Dendritic cell treated with granulocyte-macrophage colony-stimulating factor and Interleukin-4, amounts not matched to agents 40 ng/mL and 50 ng/mL, for 4 days (primary cell): Measurements from ENCODE around the gene LMNTD2.

Experiments used
- H3K27ac Mint-ChIP-seq: one replicate; pipeline ENCODE4 v1.8.0; 2022; ENCODE audit warnings: mild to moderate bottlenecking, mixed read lengths
- H3K27me3 Mint-ChIP-seq: one replicate; pipeline ENCODE4 v1.8.0; 2022; ENCODE audit warnings: mild to moderate bottlenecking, mixed read lengths
- H3K36me3 Mint-ChIP-seq: one replicate; pipeline ENCODE4 v1.8.0; 2022; ENCODE audit warnings: low read depth, mixed read lengths
- H3K4me1 Mint-ChIP-seq: one replicate; pipeline ENCODE4 v1.8.0; 2022; ENCODE audit warnings: low read depth, mixed read lengths
- H3K4me3 Mint-ChIP-seq: one replicate; pipeline ENCODE4 v1.8.0; 2022; ENCODE audit warnings: mild to moderate bottlenecking, moderate library complexity, mixed read lengths
- H3K9me3 Mint-ChIP-seq: one replicate; pipeline ENCODE4 v1.8.0; 2022; ENCODE audit warnings: mixed read lengths
- intact Hi-C: fragments of 100-400 bp; cut with micrococcal nuclease; formaldehyde crosslinking; loops from one replicate; pipeline ENCODE4 v1.15.0; 2022

LMNTD2 gene

GRCh38 chr11:567629-568292, 7.2 kb upstream of the LMNTD2 start:
- intact Hi-C loops, result no loop called here
- peaks cover 17% of the 10 kb centered on the region for H3K4me1 Mint-ChIP-seq

GRCh38 chr11:567011-567628, 6.6 kb upstream of the LMNTD2 start:
- intact Hi-C loops, result no loop called here
- Mint-ChIP-seq H3K36me3 (peaks cover 40% of the 10 kb centered on the region), H3K27me3 (peaks cover 36% of the 10 kb centered on the region), H3K4me1 (peaks cover 17% of the 10 kb centered on the region), H3K9me3 (no peaks in the 10 kb centered on the region), H3K4me3 (peak overlapping the region; percentile 74), H3K27ac (no peak overlapping the region)

More at GRCh38 chr11:567629-568292, 7.2 kb upstream of the LMNTD2 start:
- Mint-ChIP-seq H3K27ac (no peak overlapping the region), H3K27me3 (peaks cover 42% of the 10 kb centered on the region), H3K9me3 (no peaks in the 10 kb centered on the region), H3K4me3 (peak overlapping the region; percentile 74), H3K36me3 (peaks cover 35% of the 10 kb centered on the region)

- Mint-ChIP-seq H3K4me3 (no peak overlapping the region), H3K27ac (no peak overlapping the region), H3K36me3 (peaks cover 40% of the 10 kb centered on the region), H3K27me3 (peaks cover 30% of the 10 kb centered on the region), H3K9me3 (no peaks in the 10 kb centered on the region), H3K4me1 (peaks cover 24% of the 10 kb centered on the region)
- intact Hi-C loops, result no loop called here
Observed at GRCh38 chr11:565921-566509, 5.5 kb upstream of the LMNTD2 start.

GRCh38 chr11:563812-564578, 3.5 kb upstream of the LMNTD2 start:
- peaks cover 22% of the 10 kb centered on the region for H3K27me3 Mint-ChIP-seq
- H3K4me3 Mint-ChIP-seq, result no peak overlapping the region

GRCh38 chr11:563066-563811, 2.7 kb upstream of the LMNTD2 start:
- intact Hi-C loops, result no loop called here
- Mint-ChIP-seq H3K27ac (no peak overlapping the region), H3K36me3 (peaks cover 40% of the 10 kb centered on the region), H3K9me3 (no peaks in the 10 kb centered on the region), H3K27me3 (peaks cover 29% of the 10 kb centered on the region), H3K4me1 (peaks cover 34% of the 10 kb centered on the region), H3K4me3 (no peak overlapping the region)

More at GRCh38 chr11:563812-564578, 3.5 kb upstream of the LMNTD2 start:
- Mint-ChIP-seq H3K36me3 (peaks cover 40% of the 10 kb centered on the region), H3K4me1 (peaks cover 34% of the 10 kb centered on the region), H3K9me3 (no peaks in the 10 kb centered on the region), H3K27ac (no peak overlapping the region)
- intact Hi-C loops, result no loop called here

- intact Hi-C loops, result no loop called here
- Mint-ChIP-seq H3K9me3 (no peaks in the 10 kb centered on the region), H3K4me3 (peak overlapping the region; percentile 78), H3K4me1 (peaks cover 34% of the 10 kb centered on the region), H3K27me3 (peaks cover 32% of the 10 kb centered on the region), H3K27ac (no peak overlapping the region), H3K36me3 (peaks cover 34% of the 10 kb centered on the region)
Observed at GRCh38 chr11:562046-562645, 1.6 kb upstream of the LMNTD2 start.

GRCh38 chr11:561148-562003, 838 bp upstream of the LMNTD2 start:
- intact Hi-C loops, result no loop called here
- peaks cover 36% of the 10 kb centered on the region for H3K27me3 Mint-ChIP-seq
- H3K27ac Mint-ChIP-seq, result peak overlapping the region; percentile 49
- H3K4me3 Mint-ChIP-seq, result peak overlapping the region; percentile 78
- H3K36me3 Mint-ChIP-seq, result peaks cover 27% of the 10 kb centered on the region
- no peaks in the 10 kb centered on the region for H3K9me3 Mint-ChIP-seq
- H3K4me1 Mint-ChIP-seq, result peaks cover 36% of the 10 kb centered on the region

GRCh38 chr11:559712-560304, 730 bp downstream of the LMNTD2 start:
- intact Hi-C loops, result loop anchor here (5.0 kb wide), 1 partner anchor 162 kb away; no protein-coding TSS in a partner anchor
- peak overlapping the region; percentile 62 for H3K27ac Mint-ChIP-seq
- H3K27me3 Mint-ChIP-seq, result peaks cover 47% of the 10 kb centered on the region
- peaks cover 25% of the 10 kb centered on the region for H3K36me3 Mint-ChIP-seq
- H3K4me3 Mint-ChIP-seq, result peak overlapping the region; percentile 78
- peaks cover 39% of the 10 kb centered on the region for H3K4me1 Mint-ChIP-seq
- no peaks in the 10 kb centered on the region for H3K9me3 Mint-ChIP-seq

GRCh38 chr11:559020-559620, 1.4 kb downstream of the LMNTD2 start:
- intact Hi-C loops, result loop anchor here (5.0 kb wide), 1 partner anchor 163 kb away; no protein-coding TSS in a partner anchor
- H3K36me3 Mint-ChIP-seq, result peaks cover 18% of the 10 kb centered on the region
- H3K27me3 Mint-ChIP-seq, result peaks cover 53% of the 10 kb centered on the region
- no peak overlapping the region for H3K27ac Mint-ChIP-seq
- H3K9me3 Mint-ChIP-seq, result no peaks in the 10 kb centered on the region
- peaks cover 34% of the 10 kb centered on the region for H3K4me1 Mint-ChIP-seq
- H3K4me3 Mint-ChIP-seq, result no peak overlapping the region

- intact Hi-C loops, result loop anchor here (5.0 kb wide), 1 partner anchor 164 kb away; no protein-coding TSS in a partner anchor
- Mint-ChIP-seq H3K4me3 (no peak overlapping the region), H3K9me3 (no peaks in the 10 kb centered on the region), H3K36me3 (peaks cover 12% of the 10 kb centered on the region), H3K4me1 (peaks cover 30% of the 10 kb centered on the region), H3K27me3 (peaks cover 59% of the 10 kb centered on the region), H3K27ac (no peak overlapping the region)
Observed at GRCh38 chr11:558503-558902, 2.0 kb downstream of the LMNTD2 start.

GRCh38 chr11:557328-558132, 3.0 kb downstream of the LMNTD2 start:
- H3K36me3 Mint-ChIP-seq, result peaks cover 2% of the 10 kb centered on the region
- H3K9me3 Mint-ChIP-seq, result no peaks in the 10 kb centered on the region
- H3K4me3 Mint-ChIP-seq, result no peak overlapping the region
- intact Hi-C loops, result loop anchor here (5.0 kb wide), 1 partner anchor 165 kb away; no protein-coding TSS in a partner anchor
- H3K27me3 Mint-ChIP-seq, result peaks cover 69% of the 10 kb centered on the region
- H3K4me1 Mint-ChIP-seq, result peaks cover 27% of the 10 kb centered on the region
- no peak overlapping the region for H3K27ac Mint-ChIP-seq
